Fibroblast of peridontal ligament (primary cell): Measurements from ENCODE around the gene TPSB2.
"Not testable (repeated sequence)": the region's sequence is repeated elsewhere in the genome, so short reads cannot be mapped to it uniquely, and the experiment has no call there.

ENCODE experiments used
- DNase-seq: peaks from one replicate; pipeline ENCODE4 v3.0.0-alpha.2; 2010; ENCODE audit errors: extremely low read depth

TPSB2 gene

DNA sequence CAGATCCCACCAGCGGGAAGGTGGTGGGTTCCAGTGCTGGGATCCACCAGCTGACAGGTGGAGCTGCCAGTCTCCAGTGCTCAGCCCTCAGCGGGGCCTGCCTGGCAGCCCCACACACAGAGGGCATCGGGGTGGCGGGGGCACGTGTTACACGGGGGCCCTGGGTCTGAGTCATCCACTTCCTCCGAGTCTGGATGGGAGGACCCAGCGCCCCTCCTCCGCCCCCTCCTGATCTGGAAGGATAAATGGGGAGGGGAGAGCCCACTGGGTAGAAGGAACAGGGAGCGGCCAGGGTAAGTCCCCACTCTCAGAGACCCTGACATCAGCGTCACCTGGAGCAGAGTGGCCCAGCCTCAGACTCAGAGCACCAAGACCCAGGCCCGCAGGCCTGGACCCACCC, 10.5 kb upstream of the TPSB2 start, which contains the start of gene TPSAB1:
Gene TPSAB1 (plus strand): TSS at position 270 of the 400 bp plus-strand sequence. CDS start 234 bp downstream, outside the sequence.
- not testable (repeated sequence) for DNase-seq

DNA sequence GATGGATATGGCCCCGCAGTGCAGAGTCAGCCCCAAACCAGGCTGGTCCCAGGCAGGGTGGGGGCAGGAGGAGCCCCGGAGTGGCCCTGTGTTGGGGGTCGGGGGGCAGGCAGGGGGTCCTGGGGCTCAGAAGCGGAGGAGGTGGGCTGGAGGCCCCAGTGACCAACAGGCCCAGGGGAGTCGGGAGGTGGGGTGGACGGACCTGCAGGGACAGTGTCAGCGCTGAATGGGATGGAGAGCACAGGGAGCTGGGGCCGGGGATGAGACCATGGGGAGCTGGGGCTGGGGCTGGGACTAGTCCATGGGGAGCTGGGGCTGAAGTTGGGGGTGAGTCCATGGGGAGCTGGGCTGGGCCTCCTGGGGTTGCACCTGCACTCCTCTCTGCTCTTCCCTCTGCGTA, 9.6 kb upstream of the TPSB2 start:
- not testable (repeated sequence) for DNase-seq

DNA sequence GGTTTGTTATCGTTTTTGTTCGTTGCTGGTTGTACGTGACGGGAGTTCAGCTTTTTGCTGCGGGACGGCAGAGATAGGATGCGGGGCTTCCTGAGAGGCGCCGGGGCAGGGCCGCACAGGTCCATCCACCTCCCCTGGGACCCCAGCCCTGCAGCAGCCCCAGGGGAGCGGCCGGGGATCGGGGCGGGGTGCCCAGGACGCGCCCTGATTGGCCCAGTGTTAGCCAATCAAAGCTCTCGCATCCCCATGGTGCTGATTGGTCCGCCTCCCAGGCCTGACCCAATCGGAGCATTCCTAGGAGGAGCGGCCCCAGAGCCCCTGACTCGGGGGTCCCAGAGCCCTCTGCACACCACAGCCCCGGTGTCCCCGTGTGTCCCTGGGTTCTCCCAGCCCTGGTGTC, 8.9 kb upstream of the TPSB2 start:
- DNase-seq: not testable (repeated sequence)

DNA sequence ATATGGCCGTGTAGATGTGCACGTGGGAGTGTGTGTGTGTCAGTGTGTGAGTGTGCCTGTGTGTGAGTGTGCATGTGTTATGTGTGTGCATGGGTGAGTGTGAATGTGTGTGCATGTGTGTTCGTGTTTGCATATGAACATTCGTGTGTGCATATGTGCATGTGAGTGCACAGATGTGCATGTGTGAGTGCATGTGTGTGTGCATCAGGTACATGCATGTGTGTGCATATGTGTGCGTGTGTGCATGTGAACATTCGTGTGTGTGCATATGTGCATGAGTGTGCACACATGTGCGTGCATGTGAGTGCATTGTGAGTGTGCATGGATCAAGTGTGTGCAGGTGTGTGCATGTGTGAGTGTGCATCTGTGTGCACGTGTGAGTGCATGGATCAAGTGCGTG, 8.0 kb upstream of the TPSB2 start:
- no peak for DNase-seq

DNA sequence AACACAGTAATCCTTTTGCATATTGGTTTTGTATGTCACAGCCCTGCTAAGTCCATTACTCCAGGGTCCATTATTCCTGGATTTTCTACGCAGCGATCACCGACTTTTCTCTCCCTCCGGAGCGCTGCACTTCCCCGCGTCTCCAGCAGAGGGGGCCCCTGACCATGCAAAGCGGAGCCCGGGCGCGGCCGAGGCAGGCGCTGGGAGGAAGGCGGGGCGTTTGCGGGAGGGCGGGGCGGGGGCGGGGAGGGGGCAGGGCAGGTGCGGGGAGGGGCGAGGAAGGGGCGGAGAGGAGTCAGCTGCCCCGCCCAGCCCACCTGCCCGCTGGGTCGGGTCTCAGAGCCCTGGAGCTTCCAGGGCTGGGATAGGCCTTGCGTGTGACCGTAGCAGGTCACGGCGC, 6.7 kb upstream of the TPSB2 start:
- not testable (repeated sequence) for DNase-seq

DNA sequence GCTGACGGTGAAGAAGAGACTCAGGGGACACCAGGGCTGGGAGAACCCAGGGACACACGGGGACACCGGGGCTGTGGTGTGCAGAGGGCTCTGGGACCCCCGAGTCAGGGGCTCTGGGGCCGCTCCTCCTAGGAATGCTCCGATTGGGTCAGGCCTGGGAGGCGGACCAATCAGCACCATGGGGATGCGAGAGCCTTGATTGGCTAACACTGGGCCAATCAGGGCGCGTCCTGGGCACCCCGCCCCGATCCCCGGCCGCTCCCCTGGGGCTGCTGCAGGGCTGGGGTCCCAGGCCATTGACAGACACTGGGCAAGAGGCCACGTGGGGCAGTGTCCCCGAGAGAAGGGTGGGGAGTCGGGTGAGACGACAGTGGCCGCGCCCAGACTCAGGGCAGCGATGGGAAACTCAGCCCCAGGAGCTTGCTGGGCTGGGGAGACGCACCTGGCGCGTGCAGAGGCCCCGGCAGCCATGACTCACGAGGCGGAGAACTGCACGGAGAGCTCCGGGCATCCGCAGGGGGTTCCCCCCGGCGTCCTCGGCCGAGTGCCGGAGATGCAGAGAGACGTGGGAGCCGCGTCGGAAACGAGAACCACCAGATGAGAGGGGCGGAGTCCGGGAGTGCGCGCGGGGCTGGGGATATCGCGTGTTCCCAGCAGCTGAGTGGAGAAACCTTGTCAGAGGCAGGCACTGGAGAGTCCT, 2.2 kb upstream of the TPSB2 start:
- DNase-seq: not testable (repeated sequence)

DNA sequence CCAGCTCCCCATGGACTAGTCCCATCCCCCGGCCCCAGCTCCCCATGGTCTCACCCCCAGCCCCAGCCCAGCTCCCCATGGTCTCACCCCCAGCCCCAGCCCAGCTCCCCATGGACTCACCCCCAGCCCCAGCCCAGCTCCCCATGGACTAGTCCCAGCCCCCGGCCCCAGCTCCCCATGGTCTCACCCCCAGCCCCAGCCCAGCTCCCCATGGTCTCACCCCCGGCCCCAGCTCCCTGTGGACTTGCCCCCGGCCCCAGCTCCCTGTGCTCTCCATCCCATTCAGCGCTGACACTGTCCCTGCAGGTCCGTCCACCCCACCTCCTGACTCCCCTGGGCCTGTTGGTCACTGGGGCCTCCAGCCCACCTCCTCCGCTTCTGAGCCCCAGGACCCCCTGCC, 1.3 kb upstream of the TPSB2 start:
- DNase-seq: not testable (repeated sequence)

DNA sequence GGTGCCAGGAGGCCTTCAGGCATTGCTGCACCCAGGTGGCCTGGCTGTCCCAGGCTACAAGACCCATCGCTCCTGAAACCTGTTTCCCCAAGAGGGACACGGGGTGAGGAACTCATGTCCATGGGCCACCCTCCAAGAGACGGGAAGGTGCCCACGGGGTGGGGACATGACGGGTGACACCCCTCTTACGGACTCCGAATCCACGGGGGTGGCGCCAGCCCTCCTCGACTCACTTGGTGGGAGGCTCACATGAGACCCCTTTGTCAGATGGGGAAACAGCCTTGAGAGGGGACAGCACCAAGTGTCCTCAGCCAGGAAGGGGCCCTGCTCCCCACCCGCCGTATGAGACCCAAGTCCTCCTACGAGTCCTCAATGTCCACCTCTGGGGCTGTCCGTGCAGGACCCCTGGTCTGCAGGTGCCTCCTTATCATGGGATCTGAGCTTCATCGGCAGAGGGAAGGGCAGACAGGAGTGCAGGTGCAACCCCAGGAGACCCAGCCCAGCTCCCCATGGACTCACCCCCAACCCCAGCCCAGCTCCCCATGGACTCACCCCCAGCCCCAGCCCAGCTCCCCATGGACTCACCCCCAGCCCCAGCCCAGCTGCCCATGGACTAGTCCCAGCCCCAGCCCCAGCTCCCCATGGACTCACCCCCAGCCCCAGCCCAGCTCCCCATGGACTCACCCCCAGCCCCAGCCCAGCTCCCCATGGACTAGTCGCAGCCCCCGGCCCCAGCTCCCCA, 658 bp upstream of the TPSB2 start:
- DNase-seq: not testable (repeated sequence)

DNA sequence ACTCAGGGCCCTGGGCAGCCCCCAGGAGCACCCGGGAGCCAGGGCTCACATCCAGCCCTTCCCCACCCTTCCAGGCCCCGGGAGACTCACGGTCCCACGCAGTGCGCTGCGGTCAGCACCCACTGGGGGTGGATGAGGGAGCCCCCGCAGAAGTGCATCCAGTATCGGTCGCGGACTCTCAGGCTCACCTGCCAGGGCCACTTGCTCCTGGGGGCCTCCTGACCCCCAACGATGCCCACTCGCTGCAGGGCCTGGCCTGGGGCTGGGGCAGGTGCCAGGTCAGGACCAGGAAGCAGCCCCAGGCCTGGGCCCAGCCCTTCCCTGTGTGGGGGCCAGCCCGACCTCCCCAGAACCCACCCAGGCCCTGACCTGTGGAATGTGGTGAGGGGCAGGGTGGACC, 508 bp downstream of the TPSB2 start:
- not testable (repeated sequence) for DNase-seq

DNA sequence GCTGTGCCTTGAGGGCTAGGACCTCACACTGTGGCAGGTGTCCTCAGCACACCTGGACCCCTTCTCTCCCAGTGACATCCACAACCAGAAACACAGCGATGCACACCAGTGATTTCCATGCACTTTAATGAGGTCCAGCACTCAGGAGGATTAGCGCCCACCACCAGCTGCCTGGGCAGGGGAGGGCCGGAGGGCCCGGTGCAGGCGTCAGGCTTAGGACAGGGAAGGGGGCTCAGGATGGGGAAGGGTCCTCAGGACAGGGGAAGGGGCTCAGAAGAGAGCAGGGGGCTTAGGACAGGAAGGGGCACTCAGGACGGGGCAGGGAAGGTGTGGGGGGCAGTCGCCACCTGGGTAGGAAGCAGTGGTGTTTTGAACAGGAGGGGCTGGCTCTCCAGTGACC, 1.8 kb downstream of the TPSB2 start:
- not testable (repeated sequence) for DNase-seq

DNA sequence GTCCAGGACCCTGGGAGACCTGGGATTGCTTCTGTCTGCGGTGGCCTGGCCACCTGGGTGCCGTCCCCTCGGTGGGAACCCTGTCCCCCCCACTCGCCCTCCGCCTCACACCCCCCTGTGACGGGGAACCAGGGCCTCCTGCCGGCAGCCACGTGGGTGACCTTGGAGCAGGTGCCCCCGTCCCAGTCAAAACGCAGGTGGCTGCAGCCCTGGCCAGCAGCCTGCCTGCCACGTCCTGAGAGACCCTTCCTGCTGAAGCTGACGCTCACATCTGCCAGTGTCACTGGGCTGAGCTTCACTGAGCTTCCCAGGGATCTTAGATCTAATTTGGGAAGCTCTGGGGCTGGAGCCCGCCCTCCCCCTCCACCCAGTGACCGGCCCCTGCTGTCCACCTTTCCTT, 3.3 kb downstream of the TPSB2 start:
- not testable (repeated sequence) for DNase-seq

DNA sequence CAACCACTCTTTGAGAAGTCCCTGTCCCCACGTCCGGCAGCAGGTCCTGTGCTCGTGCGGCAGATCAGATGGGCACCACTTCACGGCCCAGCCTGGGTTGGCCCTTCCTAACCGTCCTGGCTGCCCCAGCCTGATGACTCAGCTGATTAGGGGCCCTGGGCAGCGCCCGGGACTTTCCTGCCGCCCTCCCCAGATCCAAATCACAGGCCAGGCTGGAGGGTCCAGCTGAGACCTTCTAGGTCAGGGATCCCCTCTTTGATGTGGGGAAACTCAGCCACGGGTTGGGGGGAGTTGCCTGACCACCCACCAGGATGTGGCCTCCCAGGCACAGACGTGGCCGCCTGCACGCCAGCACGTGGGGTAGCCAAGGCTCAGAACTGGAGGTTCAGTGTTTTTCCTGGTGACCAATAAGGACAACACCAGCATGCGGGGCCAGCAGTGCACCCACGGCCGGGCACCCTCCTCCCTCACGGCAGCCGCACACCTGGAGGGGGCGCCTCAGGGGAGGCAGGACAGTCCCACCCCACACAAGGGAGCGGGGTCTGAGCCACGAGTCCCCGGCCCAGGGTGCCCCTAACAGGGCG, 4.2 kb downstream of the TPSB2 start:
- DNase-seq: not testable (repeated sequence)

DNA sequence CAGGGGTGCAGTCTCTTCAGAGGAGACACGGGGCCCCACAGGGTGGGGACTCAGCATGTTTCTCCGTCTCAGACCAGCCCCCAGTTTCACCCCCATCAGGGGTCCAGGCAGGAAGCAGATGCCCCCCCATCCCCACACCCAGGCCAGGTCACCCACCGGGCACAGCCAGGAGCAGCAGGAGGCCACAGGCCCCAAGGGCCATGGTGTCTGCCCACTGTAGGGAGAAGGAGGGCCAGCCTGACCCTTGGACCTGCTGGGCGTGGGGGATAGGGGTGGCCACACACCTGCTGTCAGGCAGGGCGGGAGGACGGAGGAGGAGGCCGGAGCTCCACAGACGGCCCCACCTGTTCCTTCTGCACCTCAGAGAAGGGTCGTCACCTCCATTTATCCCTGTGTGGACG, 4.9 kb downstream of the TPSB2 start, which contains the start of gene TPSG1:
Gene TPSG1 (minus strand): TSS at position 218 of the 401 bp plus-strand sequence. CDS start 16 bp downstream, at position 202.
- no peak for DNase-seq

DNA sequence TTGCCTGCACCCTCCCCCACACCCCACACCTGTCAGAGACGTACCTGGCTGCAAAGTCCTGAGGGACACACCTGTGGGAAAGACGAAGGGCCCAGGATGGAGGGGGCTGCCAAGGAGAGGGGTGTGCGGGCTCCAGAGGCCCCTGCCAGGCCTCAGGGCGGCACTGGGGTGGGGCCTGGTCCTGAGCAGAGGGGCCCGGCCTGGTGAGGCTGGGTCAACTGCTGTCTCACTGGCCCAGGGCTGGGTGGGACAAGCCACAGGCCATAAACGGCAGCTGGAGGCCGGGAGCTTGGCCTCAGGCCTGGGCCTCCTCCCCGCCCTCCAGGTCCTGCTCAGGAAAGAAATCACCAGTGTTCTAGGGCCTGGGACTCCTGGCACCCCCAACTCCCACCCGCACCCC, 5.4 kb downstream of the TPSB2 start:
- no peak for DNase-seq

DNA sequence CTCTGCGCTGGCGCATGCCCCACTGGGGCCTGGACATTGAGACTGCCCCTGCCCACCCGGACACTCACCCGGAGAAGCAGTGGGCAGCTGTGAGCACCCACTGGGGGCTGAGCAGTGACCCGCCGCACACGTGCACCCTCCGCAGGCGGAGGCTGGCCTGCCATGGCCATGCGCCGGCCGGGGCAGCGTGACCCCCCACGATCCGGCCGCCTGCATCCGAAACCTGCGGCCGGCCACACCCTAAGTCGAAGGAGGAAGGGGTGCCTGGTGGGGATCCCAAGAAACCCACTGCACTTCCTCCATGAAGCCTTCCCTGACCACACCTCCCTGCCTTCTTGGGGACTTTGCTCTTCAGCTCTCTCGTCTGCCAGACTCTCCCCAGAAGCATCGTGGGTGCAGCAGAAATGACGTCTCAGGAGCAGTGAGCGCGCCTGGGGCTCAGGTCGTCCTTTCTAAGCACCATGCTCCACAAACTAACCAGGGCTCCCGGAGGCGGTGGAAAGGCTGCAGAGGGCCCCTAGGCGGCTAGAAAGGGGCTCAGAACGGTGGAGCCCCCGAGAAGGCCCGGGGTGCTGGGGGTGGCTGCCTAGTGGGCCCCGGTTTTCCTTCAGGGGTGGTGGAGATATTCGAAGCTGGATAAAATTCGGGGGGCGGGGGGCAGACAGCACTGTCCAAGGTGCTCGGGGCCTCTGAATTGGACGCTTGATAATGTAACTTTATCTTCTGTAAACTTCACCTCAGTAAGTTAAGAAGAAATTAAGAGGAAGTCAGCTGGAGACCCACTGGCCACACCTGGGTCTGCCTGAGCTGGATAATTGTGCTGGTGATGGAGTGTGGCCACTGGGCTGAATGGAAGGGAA, 6.4 kb downstream of the TPSB2 start:
- no peak for DNase-seq

DNA sequence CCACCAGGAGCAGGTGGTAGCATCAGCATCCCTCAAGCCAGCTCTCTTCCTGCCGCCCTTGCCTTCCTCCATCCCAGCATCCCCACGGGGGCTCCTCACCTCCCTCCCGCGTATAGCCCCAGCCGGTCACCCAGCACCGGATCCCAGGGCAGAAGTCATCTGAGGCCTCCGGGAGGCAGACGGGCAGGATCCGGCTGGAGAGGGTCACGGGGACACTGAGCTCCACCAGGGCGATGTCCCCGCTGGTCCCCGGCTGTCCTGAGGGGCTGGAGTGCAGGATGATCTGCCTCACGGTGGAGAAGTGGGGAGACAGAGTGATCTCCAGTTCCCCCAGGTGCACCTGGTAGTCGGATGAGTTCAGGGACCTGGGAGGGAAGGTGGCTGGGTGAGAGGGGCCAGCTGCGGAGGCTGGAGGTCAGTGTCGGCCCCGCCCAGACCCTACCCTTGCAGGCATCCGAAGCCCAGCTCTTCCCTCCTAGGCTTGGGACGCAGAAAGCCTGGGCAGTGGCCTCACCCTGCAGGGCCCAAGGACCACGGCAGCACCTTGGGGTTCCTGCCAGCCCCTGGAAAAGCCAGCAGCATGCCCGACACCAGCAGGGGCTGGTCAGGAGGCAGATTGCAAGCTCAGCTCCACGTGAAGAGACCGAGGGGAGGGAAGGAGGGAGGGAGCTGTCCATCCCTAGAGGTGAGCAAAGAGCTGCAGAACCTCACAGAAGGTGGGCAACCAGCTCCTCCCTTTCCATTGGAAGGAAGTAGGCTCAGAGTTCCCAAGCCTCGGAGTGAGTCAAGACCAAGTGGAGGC, 7.2 kb downstream of the TPSB2 start:
- DNase-seq: no peak

DNA sequence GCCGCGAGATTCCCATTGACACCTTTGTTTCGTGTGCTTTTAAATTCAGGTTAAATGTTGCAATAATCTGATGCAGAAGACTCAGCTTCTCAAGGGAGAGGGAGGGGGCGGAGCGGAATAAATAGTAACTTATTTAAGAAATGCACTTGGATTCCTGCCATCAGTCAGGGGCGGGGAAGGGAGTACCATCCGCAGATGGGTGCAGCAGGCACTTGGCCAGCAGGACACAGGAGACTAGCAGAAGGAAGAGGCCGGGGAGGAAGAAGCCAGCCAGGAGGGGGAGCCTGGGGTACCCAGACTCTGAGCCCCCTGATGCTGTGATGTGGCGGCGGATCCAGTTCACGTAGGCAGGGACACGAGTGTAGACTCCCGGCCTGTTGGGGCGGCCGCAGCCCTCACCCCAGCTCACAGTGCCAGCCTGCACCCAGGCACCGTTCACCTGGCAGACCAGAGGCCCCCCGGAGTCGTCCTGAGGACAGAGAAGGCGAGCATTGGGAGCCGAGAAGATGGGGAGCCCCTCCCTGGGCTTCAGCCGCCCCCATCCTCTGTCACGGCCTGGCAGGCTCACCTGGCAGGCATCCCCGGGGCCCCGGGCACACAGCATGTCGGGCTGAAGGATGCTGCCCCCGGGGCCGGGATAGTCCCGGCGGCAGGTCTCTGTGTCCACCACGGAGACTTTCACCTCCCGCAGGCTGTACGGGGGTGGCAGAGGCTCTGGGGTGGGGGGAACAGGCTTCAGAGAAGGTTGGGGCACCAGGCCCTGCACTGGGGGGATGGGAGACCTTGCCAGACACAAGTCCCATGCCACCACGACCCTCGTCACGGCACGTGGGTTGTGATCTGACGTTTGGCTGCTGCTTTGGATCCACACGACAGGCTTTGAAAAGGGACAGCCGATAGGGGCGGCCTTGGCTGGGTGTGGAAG, 8.1 kb downstream of the TPSB2 start:
- DNase-seq: no peak

DNA sequence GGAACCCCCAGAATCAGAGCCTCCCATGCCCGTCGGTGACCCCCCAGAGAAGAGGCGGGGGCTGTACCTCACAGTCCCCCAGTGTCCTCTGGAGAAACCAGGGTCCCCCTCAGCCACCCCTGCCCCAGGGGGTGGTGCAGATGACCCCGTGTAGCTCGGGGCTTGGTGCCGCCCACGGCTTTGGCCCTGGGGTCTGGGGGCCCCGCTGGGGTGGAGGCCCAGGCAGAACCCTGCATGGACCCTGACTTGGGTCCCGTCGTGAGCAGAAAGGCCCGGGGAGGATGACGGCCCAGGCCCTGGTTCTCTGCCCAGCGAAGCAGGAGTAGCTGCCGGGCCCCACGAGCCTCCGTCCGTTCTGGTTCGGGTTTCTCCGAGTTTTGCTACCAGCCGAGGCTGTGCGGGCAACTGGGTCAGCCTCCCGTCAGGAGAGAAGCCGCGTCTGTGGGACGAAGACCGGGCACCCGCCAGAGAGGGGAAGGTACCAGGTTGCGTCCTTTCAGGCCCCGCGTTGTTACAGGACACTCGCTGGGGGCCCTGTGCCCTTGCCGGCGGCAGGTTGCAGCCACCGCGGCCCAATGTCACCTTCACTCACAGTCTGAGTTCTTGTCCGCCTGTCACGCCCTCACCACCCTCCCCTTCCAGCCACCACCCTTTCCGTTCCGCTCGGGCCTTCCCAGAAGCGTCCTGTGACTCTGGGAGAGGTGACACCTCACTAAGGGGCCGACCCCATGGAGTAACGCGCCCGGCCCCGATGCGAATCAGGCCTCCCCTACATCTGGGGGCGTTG, 8.9 kb downstream of the TPSB2 start:
- no peak for DNase-seq
